ENCODE results near the gene TAAR6. TPM values are rescaled to one million over a fixed set of nuclear protein-coding genes. Genes with fewer than 3 reads are reported as not detected.

Gene TAAR6
- total RNA-seq, 1 experiment from 2014 or later, result not detected

DNA sequence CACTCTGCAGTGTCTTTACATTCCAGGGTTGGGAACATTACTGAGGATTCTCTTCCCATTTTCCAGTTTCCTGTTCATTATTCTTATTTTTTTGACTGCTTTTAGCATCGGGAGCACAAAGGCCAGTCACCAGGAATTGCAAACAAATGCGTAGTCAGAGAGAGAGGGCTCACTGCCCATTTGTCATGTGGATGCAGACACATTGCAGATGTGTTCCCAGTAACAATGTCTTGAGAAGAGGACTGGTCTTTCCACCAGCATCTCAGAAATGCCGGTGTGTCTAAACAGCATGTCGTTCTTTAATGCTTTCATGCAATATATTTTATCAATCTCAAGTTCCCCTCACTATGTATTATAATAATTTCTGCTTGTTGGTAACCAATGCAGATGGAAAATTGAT lies 952 bp upstream of the TAAR6 start:
- Histone ChIP-seq H3K14ac (ENCODE audit: insufficient read depth, low read length) (no peak overlapping the region), H3K23me2 (ENCODE audit: insufficient read length, low read depth, low read length, poor library complexity, severe bottlenecking) (no peaks in the 10 kb centered on the region), H2BK20ac (ENCODE audit: low read depth, low read length, poor library complexity, severe bottlenecking) (no peak overlapping the region), H3K9me3 (ENCODE audit: control insufficient read depth, low read depth, low read length) (no peaks in the 10 kb centered on the region), H4K5ac (ENCODE audit: insufficient read length, low read depth, low read length) (no peak overlapping the region), H3K56ac (ENCODE audit: insufficient read length, low read depth, low read length) (no peak overlapping the region), H4K91ac (ENCODE audit: insufficient read length, low read depth, low read length) (no peak overlapping the region), H3K4me2 (ENCODE audit: insufficient read depth, insufficient read length, low read length) (no peak overlapping the region), H3K4me1 (ENCODE audit: insufficient read depth, low read length) (peaks cover 7% of the 10 kb centered on the region; the same call in 1 of the 2 replicates), H2BK5ac (ENCODE audit: insufficient read length, low read length) (no peak overlapping the region), H2BK120ac (ENCODE audit: low read depth, low read length, poor library complexity, severe bottlenecking) (no peak overlapping the region), H2AK5ac (ENCODE audit: insufficient read length, low read length) (no peak overlapping the region), H2AFZ (ENCODE audit: low read length) (no peak overlapping the region), H3K4ac (ENCODE audit: low read depth, low read length) (no peak overlapping the region), H2BK15ac (ENCODE audit: low read depth, low read length) (no peak overlapping the region), H3T11ph (ENCODE audit: low read length) (no peak overlapping the region), H3K27me3 (ENCODE audit: insufficient read depth, low read length) (no peaks in the 10 kb centered on the region), H3K79me1 (ENCODE audit: insufficient read depth, low read depth, low read length, poor library complexity, severe bottlenecking) (no peaks in the 10 kb centered on the region), H3K18ac (ENCODE audit: insufficient read length, low read depth, low read length) (no peak overlapping the region), H3K9ac (ENCODE audit: extremely low read depth, insufficient read length, low read length) (no peak overlapping the region), H4K8ac (replicated peaks; ENCODE audit: insufficient read length, low read depth, low read length) (no peak overlapping the region), H3K27ac (ENCODE audit: insufficient read length, low read depth, low read length) (no peak overlapping the region), H4K20me1 (ENCODE audit: control insufficient read depth, insufficient read depth, insufficient read length) (no peaks in the 10 kb centered on the region), H2BK12ac (ENCODE audit: insufficient read length, low read depth, low read length) (no peak overlapping the region), H3K79me2 (ENCODE audit: insufficient read depth, low read length) (no peaks in the 10 kb centered on the region), H3K23ac (ENCODE audit: insufficient read length, low read depth, low read length) (no peak overlapping the region)
- WGBS (ENCODE audit: extremely low coverage, insufficient read length, low lambda C conversion rate), result no CpG with 5 or more reads among the region's 4 CpGs
- no peaks in the 10 kb centered on the region for H3K27me3 Mint-ChIP-seq (ENCODE audit: low read depth)
- H3K4me1 Mint-ChIP-seq, result peaks cover 32% of the 10 kb centered on the region in 2 experiments
- TF ChIP-seq, protein P1, sequence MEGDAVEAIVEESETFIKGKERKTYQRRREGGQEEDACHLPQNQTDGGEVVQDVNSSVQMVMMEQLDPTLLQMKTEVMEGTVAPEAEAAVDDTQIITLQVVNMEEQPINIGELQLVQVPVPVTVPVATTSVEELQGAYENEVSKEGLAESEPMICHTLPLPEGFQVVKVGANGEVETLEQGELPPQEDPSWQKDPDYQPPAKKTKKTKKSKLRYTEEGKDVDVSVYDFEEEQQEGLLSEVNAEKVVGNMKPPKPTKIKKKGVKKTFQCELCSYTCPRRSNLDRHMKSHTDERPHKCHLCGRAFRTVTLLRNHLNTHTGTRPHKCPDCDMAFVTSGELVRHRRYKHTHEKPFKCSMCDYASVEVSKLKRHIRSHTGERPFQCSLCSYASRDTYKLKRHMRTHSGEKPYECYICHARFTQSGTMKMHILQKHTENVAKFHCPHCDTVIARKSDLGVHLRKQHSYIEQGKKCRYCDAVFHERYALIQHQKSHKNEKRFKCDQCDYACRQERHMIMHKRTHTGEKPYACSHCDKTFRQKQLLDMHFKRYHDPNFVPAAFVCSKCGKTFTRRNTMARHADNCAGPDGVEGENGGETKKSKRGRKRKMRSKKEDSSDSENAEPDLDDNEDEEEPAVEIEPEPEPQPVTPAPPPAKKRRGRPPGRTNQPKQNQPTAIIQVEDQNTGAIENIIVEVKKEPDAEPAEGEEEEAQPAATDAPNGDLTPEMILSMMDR (conservative IDR thresholded peaks at IDR 0.05), result no peak
- no peaks in the 10 kb centered on the region for H3K36me3 Mint-ChIP-seq (ENCODE audit: insufficient read depth in 1 of 3, low read depth in 3 of 3)
- H3K27ac Mint-ChIP-seq, result peak overlapping the region in 2 of 3 experiments; percentile 73 to 86; a peak in 2 of 7 replicates
- no peak for DNase-seq
- H3K4me3 Mint-ChIP-seq, result no peak overlapping the region
- H3K9me3 Mint-ChIP-seq, result no peaks in the 10 kb centered on the region; a peak in 2 of 5 replicates

All from H9 (cell line).